GM12878 (cell line): ENCODE data around the gene ALOXE3. TPM values are rescaled to one million over a fixed set of nuclear protein-coding genes. Genes with fewer than 3 reads are reported as not detected.

Experiments
- ATAC-seq: fragments of 200-7000 bp; cut with Tn5 transposase; 3 replicates; pipeline ENCODE4 v1.9.1; 2020; ENCODE audit warnings: mild to moderate bottlenecking, moderate library complexity
- BruUV-seq: library from RNA; stranded (reverse); fragments of 400-500 nt; replicated peaks from 2 replicates; lab custom pipeline; 2021; lab: Mats Ljungman, UMichigan
- CTCF ChIA-PET: fragments of 300-600 bp; sonication (Branson Sonifier 250); formaldehyde crosslinking; extraction: SDS; loops from one replicate; lab custom pipeline; 2021; ENCODE audit warnings: inconsistent platforms; lab: Yijun Ruan, JAX
- POLR2A ChIA-PET: fragments of 350-600 bp; formaldehyde crosslinking; extraction: SDS; loops from one replicate; lab custom pipeline; 2021; ENCODE audit warnings: inconsistent platforms; lab: Charles Lee
- RAD21 ChIA-PET: fragments of 300-600 bp; sonication (Branson Sonifier 250); formaldehyde crosslinking; loops from one replicate; lab custom pipeline; 2023; ENCODE audit warnings: antibody characterized with exemption; ENCODE audit not compliant: unreplicated experiment; lab: Charles Lee
- SMC1A ChIA-PET: fragments of 300-600 bp; sonication (Branson Sonifier 250); formaldehyde crosslinking; loops from one replicate; lab custom pipeline; 2023; ENCODE audit not compliant: unreplicated experiment, uncharacterized antibody; lab: Charles Lee
- DNase-seq: peaks from one replicate; pipeline ENCODE4 v3.0.0-alpha.2; 2011; ENCODE audit warnings: low read depth, low spot score
- FAIRE-seq: peaks from 3 replicates; lab custom pipeline; 2011; peaks lifted over from hg19 to GRCh38; lab: Jason Lieb, UNC
- H2AFZ ChIP-seq: 2 replicates; pipeline ENCODE4 v1.6.0; 2011; ENCODE audit warnings: low read depth, low read length, control low read depth; ENCODE audit not compliant: control insufficient read depth
- H3K27ac ChIP-seq: 2 replicates; pipeline ENCODE4 v1.5.1; 2011; ENCODE audit warnings: control low read depth; ENCODE audit not compliant: control insufficient read depth, insufficient read depth
- H3K27me3 ChIP-seq, 2 experiments: replicated peaks in 1 of 2; 2 replicates each; pipeline versions ENCODE4 v1.6.0 to v1.6.1; 2011; ENCODE audit warnings: low read length in 1 of 2; ENCODE audit not compliant: control insufficient read depth in 2 of 2, insufficient read depth in 2 of 2
- H3K36me3 ChIP-seq, 2 experiments: 2 replicates each; pipeline ENCODE4 v1.5.1; 2011; ENCODE audit warnings: low read length in 1 of 2; ENCODE audit not compliant: control insufficient read depth in 2 of 2, insufficient read depth in 2 of 2
- H3K4me1 ChIP-seq: 2 replicates; pipeline ENCODE4 v1.6.1; 2011; ENCODE audit warnings: mild to moderate bottlenecking, low read length, moderate library complexity, mixed read lengths; ENCODE audit not compliant: control insufficient read depth, insufficient read depth
- H3K4me2 ChIP-seq: 2 replicates; pipeline ENCODE4 v1.6.0; 2011; ENCODE audit warnings: control low read depth; ENCODE audit not compliant: control insufficient read depth, insufficient read depth
- H3K4me3 ChIP-seq: fragments of 200-600 bp; sonication (generic); 2 replicates; pipeline ENCODE4 v1.5.1; 2016
- H3K79me2 ChIP-seq: 2 replicates; pipeline ENCODE4 v1.6.0; 2011; ENCODE audit warnings: low read length; ENCODE audit not compliant: control insufficient read depth, insufficient read depth
- H3K9ac ChIP-seq: 2 replicates; pipeline ENCODE4 v1.8.0; 2011; ENCODE audit warnings: low read length, control low read depth, mixed read lengths; ENCODE audit not compliant: control insufficient read depth, insufficient read depth
- H3K9me3 ChIP-seq: replicated peaks from 3 replicates; pipeline ENCODE4 v1.5.1; 2011; ENCODE audit warnings: mild to moderate bottlenecking, low read length; ENCODE audit not compliant: control insufficient read depth, insufficient read depth
- H4K20me1 ChIP-seq: 2 replicates; pipeline ENCODE4 v1.6.0; 2011; ENCODE audit not compliant: control insufficient read depth, insufficient read depth
- BACH1 ChIP-seq: fragments of 450-650 bp; IDR thresholded peaks from 2 replicates; pipeline ENCODE4 v1.6.1; 2017; ENCODE audit warnings: mild to moderate bottlenecking, borderline replicate concordance
- LARP7 ChIP-seq: fragments of 450-650 bp; IDR thresholded peaks from 2 replicates; pipeline ENCODE4 v1.6.1; 2017; ENCODE audit warnings: mild to moderate bottlenecking
- NBN ChIP-seq: fragments of 450-650 bp; IDR thresholded peaks from 2 replicates; pipeline ENCODE4 v1.6.1; 2016
- POU2F2 ChIP-seq: IDR thresholded peaks from 3 replicates; pipeline ENCODE4 v1.6.1; 2011; ENCODE audit warnings: low read depth, mild to moderate bottlenecking, low read length, borderline replicate concordance
- RBBP5 ChIP-seq: fragments of 200-600 bp; sonication (generic); conservative IDR thresholded peaks from 2 replicates; pipeline ENCODE4 v1.6.1; 2016
- SMARCA5 ChIP-seq: fragments of 450-650 bp; IDR thresholded peaks from 2 replicates; pipeline ENCODE4 v1.6.1; 2017; ENCODE audit warnings: mild to moderate bottlenecking
- WGBS: methylation state at CpG from one replicate; pipeline ENCODE4 v1.1.6; 2016; ENCODE audit warnings: low lambda C conversion rate; ENCODE audit not compliant: insufficient replicate concordance, insufficient coverage; ENCODE audit errors: missing lambda C conversion rate; 5-methylcytosine and 5-hydroxymethylcytosine counted together
- in situ Hi-C: fragments of 300-500 bp; cut with MboI; formaldehyde crosslinking; loops from 9 replicates; pipeline ENCODE4 v1.14.3; 2018; ENCODE audit warnings: mixed read lengths
- intact Hi-C: fragments of 100-400 bp; cut with micrococcal nuclease; formaldehyde crosslinking; loops from one replicate; pipeline ENCODE4 v1.14.2; 2022; ENCODE audit not compliant: unreplicated experiment
- polyA plus RNA-seq, 11 experiments: library from polyadenylated mRNA; depleted of rRNA in 4 of 11; unstranded in 6 of 11; stranded (reverse) in 5 of 11; fragments of >200 nt; fragmentation: Nextera tagmentation in 4 of 11; fragmentation: Illumina TruSeq in 1 of 11; extraction: Ambion mirVana in 4 of 11; extraction: Trizol in 1 of 11; gene quantifications; 1 replicate in 1 of 11; 2 replicates in 10 of 11; pipeline versions ENCODE4 v1.2.1 to v1.2.3, GENCODE V29; 2011 to 2016; ENCODE audit warnings: inconsistent platforms in 2 of 11, missing spikeins in 2 of 11, low read depth in 1 of 11
- total RNA-seq, 4 experiments: library from RNA; depleted of rRNA in 3 of 4; stranded (reverse); fragments of >200 nt in 3 of 4; fragmentation: Illumina TruSeq in 1 of 4; extraction: Trizol in 1 of 4; gene quantifications; 2 replicates each; pipeline versions ENCODE4 v1.2.1 to v1.2.3, GENCODE V29; 2013 to 2021
- TF ChIP-seq, protein P1 (sequence below): fragments of 450-650 bp; IDR thresholded peaks from 2 replicates; pipeline ENCODE4 v1.6.1; 2017; ENCODE audit warnings: borderline replicate concordance
- TF ChIP-seq, protein P2 (sequence below): fragments of 150-350 bp; IDR thresholded peaks from 2 replicates; pipeline ENCODE4 v1.6.1; 2016; ENCODE audit warnings: low read depth, low read length

The ALOXE3 gene
- total and polyA plus RNA-seq, 10 of the 15 experiments (the other 5 are each of a cell fraction or from before 2014, with no cell fraction given): 0.04 TPM; not detected in 9

DNA sequence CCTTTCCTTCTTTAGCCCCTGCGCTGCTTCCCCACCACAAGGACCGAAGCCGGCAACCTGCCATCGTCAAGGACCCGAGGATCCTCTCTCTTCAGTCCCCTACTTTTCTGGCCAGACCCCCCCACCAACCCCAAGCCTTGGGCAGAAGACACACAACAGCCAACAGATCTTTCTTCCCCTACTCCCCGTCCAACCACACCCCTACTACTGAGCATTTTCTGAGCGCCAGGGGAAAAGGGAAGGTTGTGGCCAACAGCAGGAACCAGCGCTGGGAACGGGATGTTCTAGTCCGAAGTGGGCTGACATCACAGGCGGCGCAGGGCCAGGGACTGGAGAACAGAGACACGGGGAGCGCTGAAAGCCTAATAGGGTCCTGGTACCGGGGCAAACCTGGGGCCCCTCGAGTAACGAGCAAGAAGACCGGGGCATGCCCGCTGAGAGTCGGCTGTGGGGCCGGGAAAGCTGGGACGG, 33.4 kb upstream of the ALOXE3 start:
- TF ChIP-seq RBBP5 (no peak), NBN (0 out of 2 replicates have a peak, but pooled peaks have one; percentile 5), POU2F2 (peak; percentile 10; the same call in 1 of the 3 replicates), SMARCA5 (0 out of 2 replicates have a peak, but pooled peaks have one; percentile 7), LARP7 (0 out of 2 replicates have a peak, but pooled peaks have one; percentile 30), BACH1 (no peak)
- TF ChIP-seq, protein P1, sequence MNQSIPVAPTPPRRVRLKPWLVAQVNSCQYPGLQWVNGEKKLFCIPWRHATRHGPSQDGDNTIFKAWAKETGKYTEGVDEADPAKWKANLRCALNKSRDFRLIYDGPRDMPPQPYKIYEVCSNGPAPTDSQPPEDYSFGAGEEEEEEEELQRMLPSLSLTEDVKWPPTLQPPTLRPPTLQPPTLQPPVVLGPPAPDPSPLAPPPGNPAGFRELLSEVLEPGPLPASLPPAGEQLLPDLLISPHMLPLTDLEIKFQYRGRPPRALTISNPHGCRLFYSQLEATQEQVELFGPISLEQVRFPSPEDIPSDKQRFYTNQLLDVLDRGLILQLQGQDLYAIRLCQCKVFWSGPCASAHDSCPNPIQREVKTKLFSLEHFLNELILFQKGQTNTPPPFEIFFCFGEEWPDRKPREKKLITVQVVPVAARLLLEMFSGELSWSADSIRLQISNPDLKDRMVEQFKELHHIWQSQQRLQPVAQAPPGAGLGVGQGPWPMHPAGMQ: no peak
- TF ChIP-seq, protein P2, sequence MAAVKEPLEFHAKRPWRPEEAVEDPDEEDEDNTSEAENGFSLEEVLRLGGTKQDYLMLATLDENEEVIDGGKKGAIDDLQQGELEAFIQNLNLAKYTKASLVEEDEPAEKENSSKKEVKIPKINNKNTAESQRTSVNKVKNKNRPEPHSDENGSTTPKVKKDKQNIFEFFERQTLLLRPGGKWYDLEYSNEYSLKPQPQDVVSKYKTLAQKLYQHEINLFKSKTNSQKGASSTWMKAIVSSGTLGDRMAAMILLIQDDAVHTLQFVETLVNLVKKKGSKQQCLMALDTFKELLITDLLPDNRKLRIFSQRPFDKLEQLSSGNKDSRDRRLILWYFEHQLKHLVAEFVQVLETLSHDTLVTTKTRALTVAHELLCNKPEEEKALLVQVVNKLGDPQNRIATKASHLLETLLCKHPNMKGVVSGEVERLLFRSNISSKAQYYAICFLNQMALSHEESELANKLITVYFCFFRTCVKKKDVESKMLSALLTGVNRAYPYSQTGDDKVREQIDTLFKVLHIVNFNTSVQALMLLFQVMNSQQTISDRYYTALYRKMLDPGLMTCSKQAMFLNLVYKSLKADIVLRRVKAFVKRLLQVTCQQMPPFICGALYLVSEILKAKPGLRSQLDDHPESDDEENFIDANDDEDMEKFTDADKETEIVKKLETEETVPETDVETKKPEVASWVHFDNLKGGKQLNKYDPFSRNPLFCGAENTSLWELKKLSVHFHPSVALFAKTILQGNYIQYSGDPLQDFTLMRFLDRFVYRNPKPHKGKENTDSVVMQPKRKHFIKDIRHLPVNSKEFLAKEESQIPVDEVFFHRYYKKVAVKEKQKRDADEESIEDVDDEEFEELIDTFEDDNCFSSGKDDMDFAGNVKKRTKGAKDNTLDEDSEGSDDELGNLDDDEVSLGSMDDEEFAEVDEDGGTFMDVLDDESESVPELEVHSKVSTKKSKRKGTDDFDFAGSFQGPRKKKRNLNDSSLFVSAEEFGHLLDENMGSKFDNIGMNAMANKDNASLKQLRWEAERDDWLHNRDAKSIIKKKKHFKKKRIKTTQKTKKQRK: no peak
- TF ChIP-seq, all 136 proteins: peak for 4
- BruUV-seq: TSS peak; percentile 80
- Histone ChIP-seq H2AFZ (no peak overlapping the region; the same call in 1 of the 2 replicates), H4K20me1 (no peaks in the 10 kb centered on the region; the same call in 1 of the 2 replicates), H3K4me1 (peaks cover 19% of the 10 kb centered on the region), H3K36me3 (peaks cover 9 to 14% of the 10 kb centered on the region in 2 experiments), H3K27me3 (no peaks in the 10 kb centered on the region), H3K27ac (peak overlapping the region; percentile 89), H3K9me3 (no peaks in the 10 kb centered on the region), H3K79me2 (peaks cover 21% of the 10 kb centered on the region), H3K9ac (peak overlapping the region; percentile 85), H3K4me3 (peak overlapping the region; percentile 89), H3K4me2 (peak overlapping the region; percentile 97)
- CTCF ChIA-PET: interaction anchor here (0.6 to 3.4 kb wide), 7 partner anchors 10 to 149 kb away, joined by 3 to 29 read pairs (median 4); no protein-coding TSS in a partner anchor
- POLR2A ChIA-PET: interaction anchor here (0.7 to 7.5 kb wide), 14 partner anchors 9 to 95 kb away, joined by 3 to 71 read pairs (median 6); partner anchors contain the start of genes BORCS6 and HES7
- no peak for FAIRE-seq
- ATAC-seq: no peak; the same call in 1 of the 3 replicates
- SMC1A ChIA-PET: interaction anchor here (0.9 to 1.8 kb wide), 5 partner anchors 11 to 91 kb away, joined by 3 to 13 read pairs (median 3); partner anchors contain the start of gene HES7
- no peak for DNase-seq
- intact Hi-C loops: loop anchor here (1.0 kb wide), 1 partner anchor 12 kb away; no protein-coding TSS in a partner anchor
- under 1% methylated on average over 22 of the region's 22 CpGs for WGBS
- RAD21 ChIA-PET: interaction anchor here (0.9 to 1.4 kb wide), 8 partner anchors 11 to 74 kb away, joined by 3 to 6 read pairs (median 4); partner anchors contain the start of gene BORCS6
- in situ Hi-C loops: no loop called here
